ENCODE measurements around the gene GXYLT2. TPM values are rescaled to one million over a fixed set of nuclear protein-coding genes. Genes with fewer than 3 reads are reported as not detected.

GXYLT2 gene
- 10 to 100 TPM; 16.2 to 23.6 (median 19.6) TPM for total RNA-seq

- H3K4me1 ChIP-seq, result peaks cover 9 to 46% of the 10 kb centered on the region in 2 donors
- H3K36me3 ChIP-seq, result no peaks in the 10 kb centered on the region
- WGBS, 2 donors, result 1% methylated on average over 13 to 14 of the region's 96 CpGs
- H3K27me3 ChIP-seq, result no peaks in the 10 kb centered on the region
- no peaks in the 10 kb centered on the region for H3K9me3 ChIP-seq
- intact Hi-C loops (cut with DNase I), result no loop called here
- TF ChIP-seq POLR2A (IDR thresholded peaks at IDR 0.05) (peak in 1 of 2 donors; percentile 60), CTCF (IDR thresholded peaks at IDR 0.05) (peak in 2 of 6 experiments; percentile 5 to 6)
- DNase-seq, result peak; percentile 77 to 78
- peak within 1 kb of the TSS in 1 of 3 donors; percentile 34 for H3K4me3 ChIP-seq (replicated peaks in 1 of 3)
- peak within 1 kb of the TSS; percentile 71 to 76 (median 71) for H3K27ac ChIP-seq
These were observed at the start of gene GXYLT2 for GRCh38 chr3:72887705-72888545. TSS of gene GXYLT2 (plus strand) at chr3:72888046. CDS start at chr3:72888234, 188 bp downstream.

- no peak for DNase-seq
- no peaks in the 10 kb centered on the region for H3K9me3 ChIP-seq
- 96% methylated on average over 3 of the region's 3 CpGs for WGBS, 2 donors
- H3K27ac ChIP-seq, result no peak overlapping the region
- H3K27me3 ChIP-seq, result no peaks in the 10 kb centered on the region
- TF ChIP-seq CTCF (IDR thresholded peaks at IDR 0.05) (no peak), POLR2A (IDR thresholded peaks at IDR 0.05) (no peak)
- peaks cover 3 to 5% of the 10 kb centered on the region in 2 donors for H3K4me1 ChIP-seq
- no peak overlapping the region for H3K4me3 ChIP-seq (replicated peaks in 1 of 3)
- H3K36me3 ChIP-seq, result peaks cover 0 to 7% of the 10 kb centered on the region in 2 donors
- intact Hi-C loops (cut with DNase I), result no loop called here
These were observed 48.8 kb upstream of the GXYLT2 start for GRCh38 chr3:72839057-72839456.

GRCh38 chr3:72844436-72844993 lies 43.3 kb upstream of the GXYLT2 start:
- intact Hi-C loops (cut with DNase I), result no loop called here
- TF ChIP-seq CTCF (IDR thresholded peaks at IDR 0.05), result no peak
- TF ChIP-seq POLR2A (IDR thresholded peaks at IDR 0.05), result no peak
- H3K27me3 ChIP-seq, result no peaks in the 10 kb centered on the region
- H3K4me3 ChIP-seq (replicated peaks in 1 of 3), result no peak overlapping the region
- H3K36me3 ChIP-seq, result peaks cover 0 to 7% of the 10 kb centered on the region in 2 donors
- 95 to 96% methylated on average over 1 of the region's 1 CpG for WGBS, 2 donors
- no peak overlapping the region for H3K27ac ChIP-seq
- no peak for DNase-seq
- H3K9me3 ChIP-seq, result no peaks in the 10 kb centered on the region
- H3K4me1 ChIP-seq, result peaks cover 13 to 20% of the 10 kb centered on the region in 2 donors

GRCh38 chr3:72846166-72846565 lies 41.7 kb upstream of the GXYLT2 start:
- Histone ChIP-seq H3K27me3 (no peaks in the 10 kb centered on the region), H3K27ac (no peak overlapping the region), H3K9me3 (no peaks in the 10 kb centered on the region), H3K36me3 (peaks cover 0 to 6% of the 10 kb centered on the region in 2 donors), H3K4me1 (peaks cover 13 to 20% of the 10 kb centered on the region in 2 donors), H3K4me3 (replicated peaks in 1 of 3) (no peak overlapping the region)
- no peak for TF ChIP-seq CTCF (IDR thresholded peaks at IDR 0.05)
- TF ChIP-seq POLR2A (IDR thresholded peaks at IDR 0.05), result no peak
- intact Hi-C loops (cut with DNase I), result no loop called here
- no peak for DNase-seq
- WGBS, 2 donors, result 95 to 96% methylated on average over 10 of the region's 10 CpGs

GRCh38 chr3:72847282-72847681 lies 40.6 kb upstream of the GXYLT2 start:
- Histone ChIP-seq H3K36me3 (no peaks in the 10 kb centered on the region), H3K9me3 (no peaks in the 10 kb centered on the region), H3K27me3 (no peaks in the 10 kb centered on the region), H3K27ac (peak overlapping the region in 1 of 3 donors; percentile 52), H3K4me1 (peaks cover 13 to 20% of the 10 kb centered on the region in 2 donors), H3K4me3 (replicated peaks in 1 of 3) (peak overlapping the region in 2 of 3 donors; percentile 79 to 82)
- no peak for TF ChIP-seq POLR2A (IDR thresholded peaks at IDR 0.05)
- TF ChIP-seq CTCF (IDR thresholded peaks at IDR 0.05), result no peak
- intact Hi-C loops (cut with DNase I), result no loop called here
- no peak for DNase-seq
- 20% methylated on average over 6 of the region's 6 CpGs for WGBS, 2 donors

Measured in thyroid gland (tissue), 4 donors.